IPS-20b (cell line): ENCODE results near the gene WWOX.

ENCODE experiments used
- H3K27ac ChIP-seq: one replicate; pipeline ENCODE4 v1.5.1; 2013; ENCODE audit warnings: low read length
- H3K27me3 ChIP-seq: 2 replicates; pipeline ENCODE4 v1.6.1; 2013; ENCODE audit warnings: mild to moderate bottlenecking, low read length, inconsistent platforms; ENCODE audit not compliant: insufficient read depth
- H3K36me3 ChIP-seq: 2 replicates; pipeline ENCODE4 v1.6.1; 2013; ENCODE audit warnings: low read depth, mild to moderate bottlenecking, inconsistent platforms, low read length, moderate library complexity; ENCODE audit not compliant: insufficient read depth
- H3K4me1 ChIP-seq: 2 replicates; pipeline ENCODE4 v1.6.1; 2013; ENCODE audit warnings: mild to moderate bottlenecking, control low read depth, inconsistent platforms, low read length, moderate library complexity; ENCODE audit not compliant: insufficient read depth
- H3K4me3 ChIP-seq: 2 replicates; pipeline ENCODE4 v1.5.1; 2013; ENCODE audit warnings: mild to moderate bottlenecking, low read length, inconsistent platforms
- H3K9ac ChIP-seq: 2 replicates; pipeline ENCODE4 v1.6.1; 2013; ENCODE audit warnings: low read depth, mild to moderate bottlenecking, inconsistent platforms, low read length, moderate library complexity
- H3K9me3 ChIP-seq: 2 replicates; pipeline ENCODE4 v1.6.1; 2013; ENCODE audit warnings: mild to moderate bottlenecking, low read depth, low read length, inconsistent platforms; ENCODE audit not compliant: insufficient read depth

WWOX gene

GRCh38 chr16:78668393-78668792 lies 568.9 kb downstream of the WWOX start:
- no peaks in the 10 kb centered on the region for H3K36me3 ChIP-seq
- H3K4me1 ChIP-seq, result no peaks in the 10 kb centered on the region
- H3K4me3 ChIP-seq, result no peak overlapping the region
- no peaks in the 10 kb centered on the region for H3K27me3 ChIP-seq
- no peak overlapping the region for H3K9ac ChIP-seq
- H3K27ac ChIP-seq, result no peak overlapping the region
- no peaks in the 10 kb centered on the region for H3K9me3 ChIP-seq

DNA sequence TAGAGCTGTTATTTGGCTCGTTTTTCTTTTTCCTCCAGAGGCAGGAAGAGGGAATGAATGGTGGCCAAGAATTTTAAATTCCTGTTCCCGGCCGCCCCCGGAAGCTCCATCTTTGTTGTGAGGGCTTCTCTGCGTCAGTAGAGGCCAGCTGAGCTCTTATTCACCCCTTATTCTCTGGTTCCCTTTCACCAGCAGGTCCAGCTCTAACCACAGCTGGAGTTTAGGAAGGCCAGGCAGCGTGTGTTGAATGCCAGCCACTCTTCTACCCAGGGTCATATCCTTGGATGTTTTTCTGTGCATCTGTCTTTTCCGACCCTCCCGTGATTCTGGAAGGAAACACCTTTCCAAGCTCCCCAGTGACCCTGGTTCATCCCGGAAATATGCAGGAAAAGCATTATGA lies 570.5 kb downstream of the WWOX start:
- H3K9ac ChIP-seq, result no peak overlapping the region
- H3K27me3 ChIP-seq, result no peaks in the 10 kb centered on the region
- H3K4me3 ChIP-seq, result no peak overlapping the region
- H3K27ac ChIP-seq, result no peak overlapping the region
- H3K9me3 ChIP-seq, result no peaks in the 10 kb centered on the region
- no peaks in the 10 kb centered on the region for H3K4me1 ChIP-seq
- H3K36me3 ChIP-seq, result no peaks in the 10 kb centered on the region

GRCh38 chr16:78672779-78673556 lies 573.5 kb downstream of the WWOX start:
- H3K9ac ChIP-seq, result no peak overlapping the region

GRCh38 chr16:78673884-78674283 lies 574.4 kb downstream of the WWOX start:
- Histone ChIP-seq H3K27ac (no peak overlapping the region), H3K27me3 (no peaks in the 10 kb centered on the region), H3K4me3 (no peak overlapping the region), H3K9ac (no peak overlapping the region), H3K36me3 (no peaks in the 10 kb centered on the region), H3K4me1 (0 out of 2 replicates have a peak, but pooled peaks cover 2% of the 10 kb centered on the region), H3K9me3 (no peaks in the 10 kb centered on the region)

More at GRCh38 chr16:78672779-78673556, 573.5 kb downstream of the WWOX start:
- Histone ChIP-seq H3K27me3 (no peaks in the 10 kb centered on the region), H3K4me3 (no peak overlapping the region), H3K9me3 (no peaks in the 10 kb centered on the region), H3K4me1 (0 out of 2 replicates have a peak, but pooled peaks cover 2% of the 10 kb centered on the region), H3K36me3 (no peaks in the 10 kb centered on the region), H3K27ac (no peak overlapping the region)

DNA sequence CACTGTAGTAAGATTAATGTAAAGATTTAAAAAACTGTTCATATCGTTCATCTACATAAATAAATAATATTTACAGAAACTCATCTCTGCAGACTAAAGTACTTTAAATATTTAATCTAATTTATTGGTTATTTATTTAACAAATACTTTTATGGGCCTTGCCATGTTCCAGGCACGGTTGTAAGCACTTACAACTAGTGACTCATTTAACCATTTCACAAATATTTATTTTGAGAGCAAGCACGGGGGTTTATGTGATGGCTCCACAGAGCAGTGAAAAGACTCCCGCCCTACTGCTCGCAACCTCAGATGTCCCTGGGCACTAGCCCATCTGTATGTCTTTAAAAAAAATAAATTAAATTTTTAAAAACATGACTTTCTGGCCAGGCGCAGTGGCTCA lies 575.9 kb downstream of the WWOX start:
- Histone ChIP-seq H3K27ac (no peak overlapping the region), H3K9ac (no peak overlapping the region), H3K9me3 (no peaks in the 10 kb centered on the region), H3K4me3 (no peak overlapping the region), H3K36me3 (no peaks in the 10 kb centered on the region), H3K4me1 (0 out of 2 replicates have a peak, but pooled peaks cover 2% of the 10 kb centered on the region), H3K27me3 (no peaks in the 10 kb centered on the region)

GRCh38 chr16:78675951-78676792 lies 576.7 kb downstream of the WWOX start:
- Histone ChIP-seq H3K36me3 (no peaks in the 10 kb centered on the region), H3K4me1 (0 out of 2 replicates have a peak, but pooled peaks cover 2% of the 10 kb centered on the region), H3K4me3 (no peak overlapping the region), H3K9ac (no peak overlapping the region), H3K27me3 (no peaks in the 10 kb centered on the region), H3K9me3 (no peaks in the 10 kb centered on the region), H3K27ac (no peak overlapping the region)

- no peaks in the 10 kb centered on the region for H3K36me3 ChIP-seq
- no peak overlapping the region for H3K4me3 ChIP-seq
- no peak overlapping the region for H3K9ac ChIP-seq
- no peaks in the 10 kb centered on the region for H3K9me3 ChIP-seq
- H3K27ac ChIP-seq, result no peak overlapping the region
- H3K4me1 ChIP-seq, result 0 out of 2 replicates have a peak, but pooled peaks cover 2% of the 10 kb centered on the region
- H3K27me3 ChIP-seq, result no peaks in the 10 kb centered on the region
Observed at GRCh38 chr16:78677181-78677731, 577.8 kb downstream of the WWOX start.

DNA sequence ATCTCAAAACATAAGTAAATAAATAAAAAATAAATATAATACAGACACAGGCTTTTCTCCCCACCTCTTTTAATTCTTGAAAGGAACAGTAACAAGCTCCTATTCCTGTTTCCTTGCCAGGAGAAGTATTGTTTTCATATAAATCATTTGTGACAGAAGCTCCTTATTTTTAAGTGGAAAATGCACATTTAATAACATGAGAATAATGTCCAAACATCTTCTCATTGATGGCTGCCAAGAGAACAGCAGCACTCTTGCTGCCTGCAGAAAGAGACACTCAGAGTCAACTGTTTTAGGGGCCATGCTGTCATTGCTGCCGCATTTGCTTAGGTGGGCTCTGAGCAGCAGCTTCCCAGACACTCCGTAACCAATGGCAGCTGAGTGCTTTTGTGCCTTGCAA lies 580.1 kb downstream of the WWOX start:
- Histone ChIP-seq H3K27ac (no peak overlapping the region), H3K4me1 (0 out of 2 replicates have a peak, but pooled peaks cover 2% of the 10 kb centered on the region), H3K27me3 (no peaks in the 10 kb centered on the region), H3K9me3 (no peaks in the 10 kb centered on the region), H3K36me3 (no peaks in the 10 kb centered on the region), H3K4me3 (no peak overlapping the region), H3K9ac (no peak overlapping the region)

- no peak overlapping the region for H3K27ac ChIP-seq
- H3K27me3 ChIP-seq, result no peaks in the 10 kb centered on the region
Observed at GRCh38 chr16:78681743-78682142, 582.3 kb downstream of the WWOX start.

GRCh38 chr16:78684030-78684611 lies 584.7 kb downstream of the WWOX start:
- no peaks in the 10 kb centered on the region for H3K27me3 ChIP-seq
- no peak overlapping the region for H3K27ac ChIP-seq
- no peak overlapping the region for H3K9ac ChIP-seq
- no peaks in the 10 kb centered on the region for H3K36me3 ChIP-seq
- no peak overlapping the region for H3K4me3 ChIP-seq
- no peaks in the 10 kb centered on the region for H3K4me1 ChIP-seq
- no peaks in the 10 kb centered on the region for H3K9me3 ChIP-seq

More at GRCh38 chr16:78681743-78682142, 582.3 kb downstream of the WWOX start:
- Histone ChIP-seq H3K4me3 (no peak overlapping the region), H3K9me3 (no peaks in the 10 kb centered on the region), H3K36me3 (no peaks in the 10 kb centered on the region), H3K9ac (no peak overlapping the region), H3K4me1 (no peaks in the 10 kb centered on the region)

DNA sequence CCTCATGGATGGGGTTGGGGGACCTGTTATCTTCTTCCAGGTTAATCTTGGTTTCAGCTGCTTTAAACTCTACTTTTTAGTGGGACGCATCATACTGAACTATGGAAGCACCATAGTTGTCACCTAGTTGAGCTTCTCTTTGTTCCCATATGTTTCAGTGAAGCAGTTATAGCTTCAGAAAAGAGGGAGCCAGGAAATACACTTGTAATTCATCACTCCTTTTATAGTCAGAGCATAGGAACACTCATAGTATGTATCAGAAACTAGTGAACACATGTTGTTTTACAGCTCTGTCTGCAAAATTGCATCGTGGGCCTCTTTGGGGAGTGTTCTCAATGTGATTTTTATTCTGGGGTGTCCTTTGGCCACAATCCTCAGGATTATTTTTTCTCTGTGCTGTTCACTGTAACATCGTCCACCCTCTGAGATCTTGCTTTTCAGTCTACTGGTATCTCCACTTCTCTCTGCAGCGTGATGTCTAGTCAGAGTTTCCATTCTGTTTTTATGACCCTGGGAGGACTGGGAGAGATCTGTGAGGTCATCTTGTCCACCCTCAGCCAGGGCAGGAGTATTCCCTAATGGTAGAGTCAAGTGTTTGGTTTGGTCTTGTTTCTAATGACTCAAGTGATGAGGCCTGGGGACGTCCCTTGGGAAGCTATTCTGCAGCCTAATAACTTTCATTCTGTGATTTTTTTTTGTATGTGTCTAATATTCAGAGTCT lies 585.4 kb downstream of the WWOX start:
- Histone ChIP-seq H3K9ac (no peak overlapping the region), H3K36me3 (no peaks in the 10 kb centered on the region), H3K9me3 (no peaks in the 10 kb centered on the region), H3K4me1 (no peaks in the 10 kb centered on the region), H3K27ac (no peak overlapping the region), H3K27me3 (no peaks in the 10 kb centered on the region), H3K4me3 (no peak overlapping the region)
